RPMI8226 (cell line): ENCODE data around the gene RNF217.

Experiments used
- DNase-seq: peaks from one replicate; pipeline ENCODE4 v3.0.0-alpha.2; 2015

The RNF217 gene

GRCh38 chr6:124991764-124992295 lies 29.6 kb downstream of the RNF217 start:
- DNase-seq, result no peak

- no peak for DNase-seq
Measured at GRCh38 chr6:124993327-124993726, 31.1 kb downstream of the RNF217 start.

GRCh38 chr6:124994648-124995047 lies 32.4 kb downstream of the RNF217 start:
- no peak for DNase-seq

- no peak for DNase-seq
Measured at GRCh38 chr6:124995131-124995530, 32.9 kb downstream of the RNF217 start.

GRCh38 chr6:124995645-124996325 lies 33.5 kb downstream of the RNF217 start:
- DNase-seq, result no peak

- no peak for DNase-seq
Measured at GRCh38 chr6:124996411-124996810, 34.2 kb downstream of the RNF217 start.

GRCh38 chr6:124997196-124997875 lies 35.1 kb downstream of the RNF217 start:
- no peak for DNase-seq

- DNase-seq, result no peak
Measured at GRCh38 chr6:124999105-124999764, 37.0 kb downstream of the RNF217 start.

GRCh38 chr6:125001684-125002405 lies 39.6 kb downstream of the RNF217 start:
- no peak for DNase-seq

- no peak for DNase-seq
Measured at GRCh38 chr6:125002406-125002741, 40.1 kb downstream of the RNF217 start.

- no peak for DNase-seq
Measured at GRCh38 chr6:125003070-125003469, 40.8 kb downstream of the RNF217 start.

GRCh38 chr6:125004198-125004597 lies 42.0 kb downstream of the RNF217 start:
- DNase-seq, result no peak

GRCh38 chr6:125004797-125005595 lies 42.8 kb downstream of the RNF217 start:
- DNase-seq, result no peak

- no peak for DNase-seq
Measured at GRCh38 chr6:125008261-125008703, 46.0 kb downstream of the RNF217 start.

- no peak for DNase-seq
Measured at GRCh38 chr6:125008957-125009356, 46.7 kb downstream of the RNF217 start.

GRCh38 chr6:125009578-125009977 lies 47.3 kb downstream of the RNF217 start:
- no peak for DNase-seq

GRCh38 chr6:125013938-125014660 lies 51.9 kb downstream of the RNF217 start:
- DNase-seq, result no peak

- DNase-seq, result no peak
Measured at GRCh38 chr6:125014661-125014957, 52.4 kb downstream of the RNF217 start.

- no peak for DNase-seq
Measured at GRCh38 chr6:125015152-125015551, 52.9 kb downstream of the RNF217 start.

GRCh38 chr6:125018136-125018535 lies 55.9 kb downstream of the RNF217 start:
- no peak for DNase-seq

- no peak for DNase-seq
Measured at GRCh38 chr6:125019281-125019680, 57.0 kb downstream of the RNF217 start.

- DNase-seq, result peak; percentile 16
Measured at GRCh38 chr6:125019918-125020317, 57.7 kb downstream of the RNF217 start.
